ENCODE results near the gene RIOK3. TPM values are rescaled to one million over a fixed set of nuclear protein-coding genes. Genes with fewer than 3 reads are reported as not detected.
A peak's percentile ranks its signal among the peaks of the same experiment; 100 is the strongest.

RIOK3 gene
- total and polyA plus RNA-seq, 12 donors = 22.5 to 85.3 (median 48.1) TPM

DNA sequence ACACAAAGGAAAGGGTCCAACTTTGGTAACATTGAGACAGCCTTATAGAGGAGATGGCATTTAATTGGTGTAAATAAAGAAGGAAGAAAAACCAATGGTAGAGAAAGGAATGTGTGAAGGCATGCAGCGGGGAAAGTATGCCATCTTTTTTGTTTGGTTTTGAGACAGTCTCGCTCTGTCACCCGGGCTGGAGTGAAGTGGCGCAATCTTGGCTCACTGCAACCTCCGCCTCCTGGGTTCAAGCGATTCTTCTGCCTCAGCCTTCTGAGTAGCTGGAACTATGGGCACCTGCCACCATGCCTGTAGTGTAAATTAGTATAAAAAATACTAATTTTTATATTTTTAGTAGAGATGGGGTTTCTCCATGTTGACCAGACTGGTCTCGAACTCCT is 6.4 kb downstream of the RIOK3 start:
- TF ChIP-seq, protein P1, sequence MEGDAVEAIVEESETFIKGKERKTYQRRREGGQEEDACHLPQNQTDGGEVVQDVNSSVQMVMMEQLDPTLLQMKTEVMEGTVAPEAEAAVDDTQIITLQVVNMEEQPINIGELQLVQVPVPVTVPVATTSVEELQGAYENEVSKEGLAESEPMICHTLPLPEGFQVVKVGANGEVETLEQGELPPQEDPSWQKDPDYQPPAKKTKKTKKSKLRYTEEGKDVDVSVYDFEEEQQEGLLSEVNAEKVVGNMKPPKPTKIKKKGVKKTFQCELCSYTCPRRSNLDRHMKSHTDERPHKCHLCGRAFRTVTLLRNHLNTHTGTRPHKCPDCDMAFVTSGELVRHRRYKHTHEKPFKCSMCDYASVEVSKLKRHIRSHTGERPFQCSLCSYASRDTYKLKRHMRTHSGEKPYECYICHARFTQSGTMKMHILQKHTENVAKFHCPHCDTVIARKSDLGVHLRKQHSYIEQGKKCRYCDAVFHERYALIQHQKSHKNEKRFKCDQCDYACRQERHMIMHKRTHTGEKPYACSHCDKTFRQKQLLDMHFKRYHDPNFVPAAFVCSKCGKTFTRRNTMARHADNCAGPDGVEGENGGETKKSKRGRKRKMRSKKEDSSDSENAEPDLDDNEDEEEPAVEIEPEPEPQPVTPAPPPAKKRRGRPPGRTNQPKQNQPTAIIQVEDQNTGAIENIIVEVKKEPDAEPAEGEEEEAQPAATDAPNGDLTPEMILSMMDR (IDR thresholded peaks at IDR 0.05) = no peak
- no peak for TF ChIP-seq POLR2A (IDR thresholded peaks at IDR 0.05)
- no peaks in the 10 kb centered on the region for H3K27me3 ChIP-seq
- H3K4me3 ChIP-seq = no peak overlapping the region
- intact Hi-C loops (cut with DNase I) = no loop called here
- WGBS, 4 donors = 90 to 95% (median 94%) methylated on average over 7 of the region's 7 CpGs
- H3K27ac ChIP-seq = no peak overlapping the region
- H3K36me3 ChIP-seq (replicated peaks in 1 of 2) = peaks cover 0 to 24% of the 10 kb centered on the region in 2 donors
- no peaks in the 10 kb centered on the region for H3K9me3 ChIP-seq (replicated peaks in 1 of 3)
- peaks cover 14 to 70% of the 10 kb centered on the region in 2 donors for H3K4me1 ChIP-seq (replicated peaks in 1 of 2)
- DNase-seq = no peak

DNA sequence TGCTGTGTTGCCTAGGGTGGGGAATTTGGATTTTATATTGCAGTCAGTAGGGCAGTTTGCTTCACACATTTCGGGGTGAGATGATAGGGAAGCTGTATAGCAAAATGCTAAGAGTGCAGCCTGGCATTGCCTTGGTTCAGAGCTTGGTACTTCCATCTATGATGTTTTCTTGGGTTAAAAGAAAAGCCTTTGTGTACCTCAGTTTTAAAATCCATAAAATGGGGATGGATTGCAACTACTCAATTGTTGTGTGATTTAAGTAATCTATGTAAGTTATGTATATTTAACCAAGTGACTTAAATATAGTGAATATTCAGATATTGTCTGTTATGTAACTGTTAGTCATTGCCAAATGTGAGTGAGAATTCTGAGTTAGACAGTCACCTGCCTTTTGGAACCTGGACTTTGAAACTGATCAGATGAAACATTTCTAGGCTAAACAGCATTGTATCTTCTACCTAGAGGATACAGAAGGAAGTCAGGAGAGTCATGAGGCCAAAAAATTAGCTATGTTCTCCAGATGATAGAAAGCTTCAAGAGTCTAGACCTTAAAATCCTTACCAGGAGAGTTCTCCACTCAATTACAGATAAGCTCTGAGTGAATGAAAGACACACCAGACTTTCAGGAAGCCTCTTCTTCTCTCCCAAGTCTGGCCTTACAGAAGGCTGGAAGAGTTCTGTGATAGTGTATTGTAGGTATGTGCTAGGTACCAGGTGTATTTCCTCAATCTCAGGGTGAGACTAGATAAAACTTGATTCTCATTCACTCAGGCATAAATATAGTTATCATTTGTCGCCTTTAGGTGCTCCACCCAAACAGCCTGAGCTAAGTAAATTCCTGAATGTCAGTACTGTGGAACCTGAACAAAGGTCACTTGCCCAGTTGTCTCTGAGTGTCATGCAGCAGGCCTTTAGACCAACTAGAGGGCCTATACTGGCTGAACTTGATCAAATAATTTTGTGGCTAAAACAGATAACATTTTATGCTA is 7.5 kb downstream of the RIOK3 start:
- Histone ChIP-seq H3K4me1 (replicated peaks in 1 of 2) (peaks cover 12 to 60% of the 10 kb centered on the region in 2 donors), H3K27me3 (no peaks in the 10 kb centered on the region), H3K36me3 (replicated peaks in 1 of 2) (peaks cover 0 to 35% of the 10 kb centered on the region in 2 donors), H3K9me3 (replicated peaks in 1 of 3) (no peaks in the 10 kb centered on the region), H3K27ac (peak overlapping the region in 1 of 5 donors; percentile 7), H3K4me3 (no peak overlapping the region)
- no peak for DNase-seq
- TF ChIP-seq, protein P1 (IDR thresholded peaks at IDR 0.05) = no peak
- no peak for TF ChIP-seq POLR2A (IDR thresholded peaks at IDR 0.05)
- intact Hi-C loops (cut with DNase I) = no loop called here
- 88 to 92% (median 90%) methylated on average over 2 of the region's 2 CpGs for WGBS, 4 donors

DNA sequence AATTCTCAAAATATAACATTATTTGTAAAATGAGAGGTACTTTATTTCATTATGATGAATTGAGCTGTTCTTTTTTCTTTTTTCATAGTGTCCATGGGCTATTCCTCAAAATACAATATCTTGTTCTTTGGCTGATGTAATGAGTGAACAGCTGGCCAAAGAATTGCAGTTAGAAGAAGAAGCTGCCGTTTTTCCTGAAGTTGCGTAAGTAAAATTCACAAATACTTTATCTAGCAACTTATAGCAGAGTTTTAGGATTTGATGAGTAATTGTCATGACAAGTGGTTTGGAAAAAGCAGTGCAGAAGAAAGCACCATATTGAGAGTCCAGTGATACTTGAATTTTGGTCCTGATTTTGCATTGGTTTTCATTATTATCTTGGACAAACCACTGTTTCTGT is 9.8 kb downstream of the RIOK3 start:
- Histone ChIP-seq H3K4me3 (no peak overlapping the region), H3K27me3 (no peaks in the 10 kb centered on the region), H3K4me1 (replicated peaks in 1 of 2) (peaks cover 12 to 38% of the 10 kb centered on the region in 2 donors), H3K9me3 (replicated peaks in 1 of 3) (no peaks in the 10 kb centered on the region), H3K27ac (no peak overlapping the region), H3K36me3 (replicated peaks in 1 of 2) (peaks cover 0 to 58% of the 10 kb centered on the region in 2 donors)
- intact Hi-C loops (cut with DNase I) = no loop called here
- 70 to 79% (median 75%) methylated on average over 2 of the region's 2 CpGs for WGBS, 4 donors
- DNase-seq = no peak
- no peak for TF ChIP-seq POLR2A (IDR thresholded peaks at IDR 0.05)
- TF ChIP-seq, protein P1 (IDR thresholded peaks at IDR 0.05) = no peak

DNA sequence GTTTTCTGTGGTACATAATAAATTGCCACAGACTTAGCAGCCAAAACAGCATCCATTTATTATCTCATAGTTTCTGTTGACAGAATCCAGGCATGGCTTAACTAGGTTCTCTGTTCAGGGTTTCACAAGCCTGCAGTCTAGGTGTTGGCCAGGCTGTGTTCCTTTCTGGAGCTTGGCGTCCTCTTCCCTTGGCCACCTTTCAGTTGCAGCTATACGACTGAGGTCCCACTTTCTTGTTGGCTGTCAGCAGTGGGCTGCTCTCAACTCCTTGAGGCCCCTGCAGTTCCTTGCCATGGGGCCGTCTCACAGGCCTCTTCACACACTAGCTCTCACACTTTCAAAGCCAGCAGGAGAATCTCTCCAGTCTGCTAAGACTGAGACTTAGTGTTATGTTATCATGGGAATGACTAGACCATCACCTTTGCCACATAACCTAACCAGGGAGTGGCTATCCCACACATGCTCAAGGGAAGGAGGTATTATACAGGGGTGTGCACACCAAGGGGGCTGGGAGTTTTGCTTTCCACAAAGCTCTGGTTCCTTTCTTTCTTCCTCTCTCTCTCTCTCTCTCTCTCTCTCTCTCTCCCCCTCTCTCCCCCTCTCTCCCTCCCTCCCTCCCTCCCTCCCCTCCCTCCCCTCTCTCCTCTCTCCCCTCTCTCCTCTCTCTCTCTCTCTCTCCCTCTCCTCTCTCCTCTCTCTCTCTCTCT is 15.8 kb downstream of the RIOK3 start:
- intact Hi-C loops (cut with DNase I) = no loop called here
- H3K36me3 ChIP-seq (replicated peaks in 1 of 2) = peaks cover 0 to 95% of the 10 kb centered on the region in 2 donors
- TF ChIP-seq, protein P1 (IDR thresholded peaks at IDR 0.05) = no peak
- TF ChIP-seq POLR2A (IDR thresholded peaks at IDR 0.05) = no peak
- no peaks in the 10 kb centered on the region for H3K9me3 ChIP-seq (replicated peaks in 1 of 3)
- no peak overlapping the region for H3K27ac ChIP-seq
- 86 to 89% (median 87%) methylated on average over 3 of the region's 3 CpGs for WGBS, 4 donors
- no peaks in the 10 kb centered on the region for H3K27me3 ChIP-seq
- no peaks in the 10 kb centered on the region for H3K4me1 ChIP-seq (replicated peaks in 1 of 2)
- no peak for DNase-seq
- H3K4me3 ChIP-seq = no peak overlapping the region

Data from adrenal gland (tissue), 12 donors.